H7 (cell line): ENCODE results near the gene EPB41L2. TPM values are rescaled to one million over a fixed set of nuclear protein-coding genes. Genes with fewer than 3 reads are reported as not detected.
"Not testable (repeated sequence)": the region's sequence is repeated elsewhere in the genome, so short reads cannot be mapped to it uniquely, and the experiment has no call there.

Experiments
- DNase-seq: peaks from one replicate; pipeline ENCODE4 v3.0.0; 2012
- H3K27me3 ChIP-seq: 2 replicates; pipeline ENCODE4 v1.6.0; 2011; ENCODE audit warnings: mild to moderate bottlenecking, low read length; ENCODE audit not compliant: control insufficient read depth, insufficient read depth
- H3K36me3 ChIP-seq: replicated peaks from 2 replicates; pipeline ENCODE4 v1.5.1; 2011; ENCODE audit warnings: low read length; ENCODE audit not compliant: control insufficient read depth, insufficient read depth
- H3K4me3 ChIP-seq: 2 replicates; pipeline ENCODE4 v1.5.1; 2011; ENCODE audit warnings: low read depth, mild to moderate bottlenecking, control low read depth, low read length, moderate library complexity; ENCODE audit not compliant: insufficient read depth
- total RNA-seq: library from RNA; depleted of rRNA; stranded (reverse); fragments of >200 nt; shearing (Covaris generic); gene quantifications from 2 replicates; pipeline ENCODE4 v1.2.3, GENCODE V29; 2014

EPB41L2 gene
- total RNA-seq, 1 experiment from 2014 or later: 25.9 TPM

- Histone ChIP-seq H3K4me3 (no peak overlapping the region), H3K27me3 (no peaks in the 10 kb centered on the region), H3K36me3 (no peaks in the 10 kb centered on the region)
- DNase-seq: no peak
Observed at GRCh38 chr6:130996635-130997034, 66.4 kb downstream of the EPB41L2 start.

- H3K4me3 ChIP-seq: no peak overlapping the region
- no peaks in the 10 kb centered on the region for H3K27me3 ChIP-seq
- no peaks in the 10 kb centered on the region for H3K36me3 ChIP-seq
- no peak for DNase-seq
Observed at GRCh38 chr6:130995783-130996447, 67.1 kb downstream of the EPB41L2 start.

GRCh38 chr6:130994319-130995097, 68.5 kb downstream of the EPB41L2 start:
- no peak for DNase-seq
- Histone ChIP-seq H3K4me3 (no peak overlapping the region), H3K27me3 (no peaks in the 10 kb centered on the region), H3K36me3 (no peaks in the 10 kb centered on the region)

GRCh38 chr6:130993292-130993765, 69.7 kb downstream of the EPB41L2 start:
- DNase-seq: no peak
- Histone ChIP-seq H3K27me3 (no peaks in the 10 kb centered on the region), H3K4me3 (no peak overlapping the region), H3K36me3 (no peaks in the 10 kb centered on the region)

GRCh38 chr6:130991422-130992137, 71.5 kb downstream of the EPB41L2 start:
- no peaks in the 10 kb centered on the region for H3K36me3 ChIP-seq
- no peaks in the 10 kb centered on the region for H3K27me3 ChIP-seq
- DNase-seq: no peak
- H3K4me3 ChIP-seq: no peak overlapping the region

GRCh38 chr6:130987539-130987938, 75.5 kb downstream of the EPB41L2 start:
- not testable (repeated sequence) for DNase-seq, H3K36me3 ChIP-seq, H3K4me3 ChIP-seq, H3K27me3 ChIP-seq

- H3K4me3 ChIP-seq: no peak overlapping the region
Observed at GRCh38 chr6:130985115-130985514, 77.9 kb downstream of the EPB41L2 start.

GRCh38 chr6:130982941-130983456, 80.0 kb downstream of the EPB41L2 start:
- Histone ChIP-seq H3K27me3 (no peaks in the 10 kb centered on the region), H3K4me3 (no peak overlapping the region)
- no peak for DNase-seq

More at GRCh38 chr6:130985115-130985514, 77.9 kb downstream of the EPB41L2 start:
- no peaks in the 10 kb centered on the region for H3K36me3 ChIP-seq
- DNase-seq: no peak
- no peaks in the 10 kb centered on the region for H3K27me3 ChIP-seq

GRCh38 chr6:130982135-130982534, 80.9 kb downstream of the EPB41L2 start:
- no peak for DNase-seq
- Histone ChIP-seq H3K27me3 (no peaks in the 10 kb centered on the region), H3K4me3 (no peak overlapping the region), H3K36me3 (no peaks in the 10 kb centered on the region)

More at GRCh38 chr6:130982941-130983456, 80.0 kb downstream of the EPB41L2 start:
- no peaks in the 10 kb centered on the region for H3K36me3 ChIP-seq

- Histone ChIP-seq H3K4me3 (no peak overlapping the region), H3K36me3 (no peaks in the 10 kb centered on the region), H3K27me3 (no peaks in the 10 kb centered on the region)
- DNase-seq: no peak
Observed at GRCh38 chr6:130981409-130981808, 81.6 kb downstream of the EPB41L2 start.

GRCh38 chr6:130980310-130981032, 82.6 kb downstream of the EPB41L2 start:
- DNase-seq: no peak
- H3K27me3 ChIP-seq: no peaks in the 10 kb centered on the region

GRCh38 chr6:130978660-130979396, 84.2 kb downstream of the EPB41L2 start:
- H3K36me3 ChIP-seq: no peaks in the 10 kb centered on the region
- DNase-seq: no peak
- no peak overlapping the region for H3K4me3 ChIP-seq
- H3K27me3 ChIP-seq: no peaks in the 10 kb centered on the region

More at GRCh38 chr6:130980310-130981032, 82.6 kb downstream of the EPB41L2 start:
- Histone ChIP-seq H3K36me3 (no peaks in the 10 kb centered on the region), H3K4me3 (no peak overlapping the region)

- Histone ChIP-seq H3K4me3 (no peak overlapping the region), H3K27me3 (no peaks in the 10 kb centered on the region), H3K36me3 (no peaks in the 10 kb centered on the region)
- DNase-seq: no peak
Observed at GRCh38 chr6:130978180-130978579, 84.9 kb downstream of the EPB41L2 start.
